RPMI7951 (cell line): ENCODE measurements around the gene CCN6. TPM values are rescaled to one million over a fixed set of nuclear protein-coding genes. Genes with fewer than 3 reads are reported as not detected.
"Not testable (repeated sequence)": the region's sequence is repeated elsewhere in the genome, so short reads cannot be mapped to it uniquely, and the experiment has no call there.

Source experiments
- DNase-seq: peaks from one replicate; pipeline ENCODE4 v3.0.0-alpha.2; 2012; ENCODE audit warnings: low read depth
- total RNA-seq: library from RNA; depleted of rRNA; stranded (reverse); fragments of >200 nt; shearing (Covaris generic); gene quantifications from 2 replicates; pipeline ENCODE4 v1.2.3, GENCODE V29; 2014

CCN6 gene
- total RNA-seq, 1 experiment from 2014 or later = 0.24 TPM

GRCh38 chr6:112049996-112050395 is 3.9 kb upstream of the CCN6 start:
- DNase-seq = no peak

GRCh38 chr6:112050429-112050828 is 3.5 kb upstream of the CCN6 start:
- no peak for DNase-seq

GRCh38 chr6:112051251-112051740 is 2.6 kb upstream of the CCN6 start:
- DNase-seq = not testable (repeated sequence)

- DNase-seq = no peak
These were observed 769 bp downstream of the CCN6 start for GRCh38 chr6:112054555-112055190.

DNA sequence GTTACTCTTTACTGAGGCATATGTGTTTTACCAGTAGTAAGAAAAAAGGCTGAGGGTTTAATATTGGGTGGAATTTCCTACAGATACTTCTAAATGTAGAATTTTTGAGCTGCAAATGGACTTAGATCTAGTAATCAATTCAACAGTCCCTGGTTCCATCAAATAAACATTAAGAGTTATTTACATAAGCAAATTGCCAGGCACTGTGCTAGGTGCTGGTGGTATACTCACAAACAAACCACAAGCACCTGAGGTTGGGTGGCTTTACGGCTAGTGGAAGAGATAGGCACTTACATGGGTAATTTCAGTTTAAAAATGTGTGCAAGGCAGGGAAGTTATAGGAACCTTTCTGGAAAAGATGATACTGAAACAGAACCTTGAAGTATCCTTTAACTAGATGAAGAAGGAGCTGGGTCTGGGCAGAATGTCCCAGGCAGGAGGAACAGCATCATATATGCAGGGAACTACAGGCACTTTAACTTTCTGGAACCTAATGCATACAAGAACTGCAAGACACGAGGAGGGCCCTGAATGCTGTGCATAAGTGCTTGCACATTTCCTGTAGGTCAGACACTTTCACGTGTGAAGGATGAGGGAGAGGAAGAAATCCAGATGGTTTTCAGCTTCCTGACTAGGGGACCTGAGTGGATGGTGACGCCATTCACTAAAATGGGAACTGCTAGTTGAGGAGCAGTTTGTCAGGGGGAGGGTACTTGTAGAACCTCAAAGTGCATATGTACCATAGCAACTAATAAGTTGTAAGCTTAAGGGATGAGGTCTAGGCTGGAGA is 4.5 kb downstream of the CCN6 start:
- DNase-seq = no peak

GRCh38 chr6:112061605-112062004 is 7.7 kb downstream of the CCN6 start:
- peak; percentile 16 for DNase-seq

DNA sequence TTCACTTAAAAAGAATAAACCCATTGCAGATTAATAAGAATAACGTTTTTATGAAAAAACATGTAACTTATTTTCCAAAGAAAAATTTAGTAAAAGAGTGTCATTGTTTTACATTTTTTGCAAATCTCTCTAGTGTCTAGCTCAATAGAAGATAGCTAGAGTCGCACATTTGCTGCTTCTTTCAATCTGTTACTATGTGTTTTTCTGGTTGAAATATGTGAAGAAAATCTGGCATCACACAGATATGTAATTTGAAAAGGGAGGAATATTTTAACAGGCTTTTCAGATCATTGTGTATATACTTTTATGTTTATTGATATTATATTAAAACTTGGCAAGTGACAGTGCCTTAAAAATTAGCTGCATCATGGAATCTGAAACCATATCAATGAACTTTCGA is 9.1 kb downstream of the CCN6 start:
- DNase-seq = no peak

GRCh38 chr6:112065426-112065986 is 11.6 kb downstream of the CCN6 start:
- DNase-seq = no peak

GRCh38 chr6:112066606-112067005 is 12.7 kb downstream of the CCN6 start:
- DNase-seq = no peak

GRCh38 chr6:112081569-112081968 is 27.7 kb downstream of the CCN6 start:
- no peak for DNase-seq

DNA sequence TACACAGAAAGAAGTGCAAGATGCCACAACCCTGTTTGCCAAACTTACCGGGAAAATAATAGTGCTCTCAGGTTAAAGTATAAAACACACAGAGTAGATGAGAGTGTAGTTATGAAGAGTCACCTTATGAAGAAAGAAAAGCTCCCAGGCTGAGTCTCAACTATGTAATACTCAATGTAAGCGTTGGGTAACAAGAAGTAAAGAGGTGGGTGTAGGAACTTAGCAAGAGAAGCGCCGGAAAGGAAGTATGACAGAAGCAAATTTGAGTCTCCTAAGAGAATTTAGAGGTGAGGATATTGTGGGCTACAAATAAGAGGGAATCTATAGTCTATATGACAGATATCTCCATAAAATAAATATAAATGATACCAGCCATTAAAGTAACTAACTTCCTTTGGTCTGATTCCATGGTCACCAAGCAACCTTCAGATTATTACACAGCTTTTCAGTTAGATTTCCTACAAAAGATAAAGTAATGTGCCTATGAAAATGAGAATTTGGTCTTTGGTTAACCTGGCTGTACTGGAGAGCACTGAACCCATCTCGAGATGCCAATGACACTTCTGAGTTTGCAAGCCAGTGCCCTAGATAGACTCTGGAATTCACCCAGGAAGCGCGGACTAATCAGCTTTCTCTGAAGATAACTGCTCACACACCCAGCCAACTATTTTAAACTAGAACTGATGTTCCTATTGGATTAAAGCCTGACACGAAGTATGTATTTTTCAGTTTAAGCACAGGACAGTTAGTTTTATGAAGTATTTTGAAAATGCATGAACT is 31.6 kb downstream of the CCN6 start:
- no peak for DNase-seq

DNA sequence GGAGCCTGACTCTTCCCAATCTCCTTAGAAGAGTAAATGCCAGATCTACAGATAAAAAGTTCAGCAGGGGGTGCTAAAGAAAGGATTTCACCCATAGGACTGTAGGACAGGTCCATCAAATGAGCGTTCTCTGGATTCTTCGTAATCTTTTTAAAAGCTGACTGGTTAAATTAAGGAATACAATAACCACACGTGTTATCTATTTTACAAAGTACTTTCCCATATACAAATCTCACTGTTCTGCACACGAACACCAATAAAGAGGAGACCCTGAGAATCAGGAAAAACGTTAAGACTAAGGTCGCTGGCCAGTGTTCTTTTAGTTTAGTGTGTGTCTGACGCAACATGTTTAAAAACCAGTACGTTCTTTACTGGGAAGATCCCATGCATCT is 32.8 kb downstream of the CCN6 start:
- DNase-seq = peak; percentile 68

- peak; percentile 97 for DNase-seq
These were observed 33.4 kb downstream of the CCN6 start, which contains the start of the genes FAM229B and TUBE1 for GRCh38 chr6:112087136-112087911. TSS of gene FAM229B (plus strand) at chr6:112087591. CDS start at chr6:112099284, 11,693 bp downstream. TSS of gene TUBE1 (minus strand) at chr6:112087482. CDS start at chr6:112087434, 48 bp downstream.

DNA sequence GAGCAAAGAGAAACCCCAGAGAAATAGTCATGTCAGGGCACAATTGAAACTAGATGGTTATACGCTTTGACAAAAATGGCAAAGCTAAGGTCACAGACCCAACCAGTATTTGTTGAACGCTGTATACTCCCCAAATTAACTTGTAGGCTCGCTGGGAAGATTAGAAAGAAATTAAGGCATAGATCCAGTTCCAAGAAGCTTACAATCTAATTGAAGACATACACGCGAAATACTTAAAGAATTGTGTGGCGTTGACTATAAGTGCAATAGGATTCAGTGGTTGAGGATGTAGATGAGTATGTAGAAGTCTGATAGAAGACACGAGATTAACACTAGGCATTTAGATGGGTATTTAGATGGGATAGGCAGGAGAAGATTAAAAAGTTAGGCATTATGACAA is 34.0 kb downstream of the CCN6 start:
- no peak for DNase-seq

GRCh38 chr6:112096901-112097300 is 43.0 kb downstream of the CCN6 start:
- DNase-seq = no peak

- DNase-seq = no peak
These were observed 46.7 kb downstream of the CCN6 start for GRCh38 chr6:112100561-112100960.

GRCh38 chr6:112106026-112106425 is 52.1 kb downstream of the CCN6 start:
- not testable (repeated sequence) for DNase-seq

DNA sequence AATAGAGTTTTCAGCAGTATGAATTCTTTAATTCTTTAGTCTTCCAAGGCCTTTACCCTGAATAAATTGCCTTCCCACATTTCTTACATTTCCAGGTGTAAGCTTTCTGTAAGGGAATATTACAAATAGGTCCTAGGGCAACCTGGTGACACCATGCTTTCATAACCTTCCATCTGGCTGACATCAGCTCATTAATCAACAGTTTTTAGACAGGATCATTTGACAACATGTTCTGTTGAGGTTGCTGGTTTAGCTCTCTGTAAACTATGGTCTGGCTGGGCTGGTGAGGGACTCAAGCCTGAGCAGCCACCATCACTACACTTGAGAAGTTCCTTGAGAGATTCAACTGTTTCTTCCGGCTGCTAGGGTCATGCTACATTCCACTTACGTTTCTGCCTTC is 52.7 kb downstream of the CCN6 start:
- DNase-seq = no peak

DNA sequence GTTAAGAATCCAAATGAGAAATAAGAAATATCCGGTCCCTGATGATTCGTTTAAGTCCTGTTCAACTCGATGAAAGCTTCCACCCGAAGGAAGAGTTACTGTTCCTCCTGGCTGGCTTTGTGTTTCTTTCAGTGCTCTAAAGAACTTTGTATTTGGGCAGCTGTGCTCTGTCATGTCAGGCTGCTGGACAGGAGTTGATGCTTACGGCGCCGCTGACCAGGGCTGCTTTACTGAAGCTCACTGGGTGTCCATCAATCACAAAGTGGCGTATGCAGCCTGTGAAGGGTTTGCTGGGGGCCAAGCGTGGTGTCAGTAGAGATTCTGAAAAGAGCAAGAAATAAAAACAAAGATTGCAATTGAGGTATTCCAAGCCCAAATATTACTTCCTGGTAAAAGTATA is 55.4 kb downstream of the CCN6 start:
- no peak for DNase-seq

- DNase-seq = no peak
These were observed 59.5 kb downstream of the CCN6 start for GRCh38 chr6:112113431-112113830.

DNA sequence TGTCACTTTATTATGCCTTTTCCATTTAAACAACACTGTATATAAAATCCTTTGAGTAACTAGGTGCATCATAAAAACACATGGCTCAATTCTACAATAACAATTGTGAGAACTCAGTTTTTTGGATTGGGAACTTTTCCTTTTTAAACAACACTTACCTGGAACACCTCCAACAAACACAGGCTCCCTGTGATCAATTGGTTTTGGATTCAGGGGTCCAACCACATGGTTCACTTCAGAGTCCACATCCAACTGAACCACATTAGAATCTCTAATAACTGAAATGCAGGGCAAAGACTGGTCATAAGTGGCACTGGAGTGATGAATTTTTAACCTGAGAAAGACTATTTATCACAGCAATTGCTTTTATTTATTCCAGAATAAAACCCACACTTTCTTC is 60.0 kb downstream of the CCN6 start:
- no peak for DNase-seq
